ENCODE measurements around the gene PCDHB9.

DNA sequence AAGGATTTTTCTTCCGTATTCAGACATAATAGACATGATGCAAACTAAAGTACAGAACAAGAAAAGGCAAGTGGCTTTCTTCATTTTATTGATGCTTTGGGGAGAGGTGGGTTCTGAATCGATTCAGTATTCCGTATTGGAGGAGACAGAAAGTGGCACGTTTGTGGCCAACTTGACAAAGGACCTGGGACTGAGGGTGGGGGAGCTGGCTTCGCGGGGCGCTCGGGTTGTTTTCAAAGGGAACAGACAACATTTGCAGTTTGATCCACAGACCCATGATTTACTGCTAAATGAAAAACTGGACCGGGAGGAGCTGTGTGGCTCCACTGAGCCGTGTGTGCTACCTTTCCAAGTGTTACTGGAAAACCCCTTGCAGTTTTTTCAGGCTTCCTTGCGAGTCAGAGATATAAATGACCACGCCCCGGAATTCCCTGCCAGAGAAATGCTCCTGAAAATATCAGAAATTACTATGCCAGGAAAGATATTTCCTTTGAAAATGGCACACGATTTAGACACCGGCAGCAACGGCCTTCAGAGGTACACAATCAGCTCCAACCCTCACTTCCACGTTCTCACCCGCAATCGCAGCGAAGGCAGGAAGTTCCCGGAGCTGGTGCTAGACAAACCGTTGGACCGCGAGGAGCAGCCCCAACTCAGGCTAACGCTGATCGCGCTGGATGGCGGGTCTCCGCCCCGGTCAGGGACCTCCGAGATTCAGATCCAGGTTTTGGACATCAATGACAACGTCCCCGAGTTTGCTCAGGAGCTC is 36.6 kb upstream of the PCDHB9 start:
- TF ChIP-seq, protein P1, sequence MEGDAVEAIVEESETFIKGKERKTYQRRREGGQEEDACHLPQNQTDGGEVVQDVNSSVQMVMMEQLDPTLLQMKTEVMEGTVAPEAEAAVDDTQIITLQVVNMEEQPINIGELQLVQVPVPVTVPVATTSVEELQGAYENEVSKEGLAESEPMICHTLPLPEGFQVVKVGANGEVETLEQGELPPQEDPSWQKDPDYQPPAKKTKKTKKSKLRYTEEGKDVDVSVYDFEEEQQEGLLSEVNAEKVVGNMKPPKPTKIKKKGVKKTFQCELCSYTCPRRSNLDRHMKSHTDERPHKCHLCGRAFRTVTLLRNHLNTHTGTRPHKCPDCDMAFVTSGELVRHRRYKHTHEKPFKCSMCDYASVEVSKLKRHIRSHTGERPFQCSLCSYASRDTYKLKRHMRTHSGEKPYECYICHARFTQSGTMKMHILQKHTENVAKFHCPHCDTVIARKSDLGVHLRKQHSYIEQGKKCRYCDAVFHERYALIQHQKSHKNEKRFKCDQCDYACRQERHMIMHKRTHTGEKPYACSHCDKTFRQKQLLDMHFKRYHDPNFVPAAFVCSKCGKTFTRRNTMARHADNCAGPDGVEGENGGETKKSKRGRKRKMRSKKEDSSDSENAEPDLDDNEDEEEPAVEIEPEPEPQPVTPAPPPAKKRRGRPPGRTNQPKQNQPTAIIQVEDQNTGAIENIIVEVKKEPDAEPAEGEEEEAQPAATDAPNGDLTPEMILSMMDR (IDR thresholded peaks at IDR 0.05; ENCODE audit: control extremely low read depth in 1 of 3, insufficient read depth in 1 of 3, low read depth in 1 of 3, low read length in 3 of 3): no peak
- TF ChIP-seq SIN3A (conservative IDR thresholded peaks at IDR 0.05 in 1 of 2, IDR thresholded peaks at IDR 0.05 in 1 of 2; ENCODE audit: low read depth in 1 of 2, low read length in 2 of 2) (no peak), SP2 (IDR thresholded peaks at IDR 0.05; ENCODE audit: low read length) (no peak)
